SK-N-SH treated with all-trans-retinoic acid at 6 μM for 48 hours (cell line): ENCODE measurements around the gene ZNF789.
A peak's percentile ranks its signal among the peaks of the same experiment; 100 is the strongest.
"Not testable (repeated sequence)": the region's sequence is repeated elsewhere in the genome, so short reads cannot be mapped to it uniquely, and the experiment has no call there.

Experiments
- ATAC-seq: fragments of 200-7000 bp; cut with Tn5 transposase; 3 replicates; pipeline ENCODE4 v1.9.1; 2020; ENCODE audit warnings: mild to moderate bottlenecking, moderate library complexity
- ARNTL ChIP-seq: fragments of 450-650 bp; formaldehyde crosslinking; IDR thresholded peaks from 2 replicates; pipeline ENCODE4 v1.5.0; 2020; ENCODE audit warnings: low read depth, mild to moderate bottlenecking, moderate library complexity, borderline replicate concordance
- BACH2 ChIP-seq: fragments of 250-450 bp; sonication (Bioruptor Pico); IDR thresholded peaks from 2 replicates; pipeline ENCODE4 v1.9.0; 2021; ENCODE audit warnings: mild to moderate bottlenecking, borderline replicate concordance
- CSRNP3 ChIP-seq: fragments of 250-450 bp; sonication (Bioruptor Pico); IDR thresholded peaks from 2 replicates; pipeline ENCODE4 v1.5.1; 2021; ENCODE audit warnings: mild to moderate bottlenecking, moderate library complexity
- ESRRG ChIP-seq: fragments of 250-450 bp; sonication (Bioruptor Pico); IDR thresholded peaks from 2 replicates; pipeline ENCODE4 v1.6.1; 2021; ENCODE audit warnings: mild to moderate bottlenecking
- GLIS3 ChIP-seq: fragments of 250-450 bp; sonication (Bioruptor Pico); IDR thresholded peaks from 2 replicates; pipeline ENCODE4 v1.5.0; 2020; ENCODE audit warnings: mild to moderate bottlenecking, moderate library complexity
- OSR1 ChIP-seq: fragments of 250-450 bp; sonication (Bioruptor Pico); IDR thresholded peaks from 2 replicates; pipeline ENCODE4 v1.8.0; 2022; ENCODE audit warnings: moderate library complexity, mild to moderate bottlenecking, inconsistent platforms
- PPARA ChIP-seq: fragments of 250-450 bp; sonication (Bioruptor Pico); IDR thresholded peaks from 2 replicates; pipeline ENCODE4 v1.5.0; 2020; ENCODE audit warnings: mild to moderate bottlenecking, borderline replicate concordance
- RARB ChIP-seq: fragments of 250-450 bp; sonication (Bioruptor Pico); IDR thresholded peaks from 2 replicates; pipeline ENCODE4 v1.8.0; 2021; ENCODE audit warnings: mild to moderate bottlenecking, moderate library complexity
- SNAI2 ChIP-seq: fragments of 250-450 bp; sonication (Bioruptor Pico); IDR thresholded peaks from 2 replicates; pipeline ENCODE4 v1.5.0; 2020; ENCODE audit warnings: mild to moderate bottlenecking, moderate library complexity
- ZFP3 ChIP-seq: fragments of 250-450 bp; sonication (Bioruptor Pico); IDR thresholded peaks from 2 replicates; pipeline ENCODE4 v1.5.0; 2020; ENCODE audit warnings: mild to moderate bottlenecking, moderate library complexity
- ZFP30 ChIP-seq: fragments of 450-650 bp; formaldehyde crosslinking; IDR thresholded peaks from 2 replicates; pipeline ENCODE4 v1.5.0; 2022; ENCODE audit warnings: mild to moderate bottlenecking, moderate library complexity
- ZNF565 ChIP-seq: fragments of 450-650 bp; formaldehyde crosslinking; conservative IDR thresholded peaks from 2 replicates; pipeline ENCODE4 v1.5.0; 2020; ENCODE audit warnings: low read depth, mild to moderate bottlenecking, moderate library complexity
- ZNF70 ChIP-seq: fragments of 450-650 bp; formaldehyde crosslinking; IDR thresholded peaks from 2 replicates; pipeline ENCODE4 v1.5.0; 2020; ENCODE audit warnings: mild to moderate bottlenecking, moderate library complexity
- ZNF8 ChIP-seq: fragments of 450-650 bp; formaldehyde crosslinking; IDR thresholded peaks from 2 replicates; pipeline ENCODE4 v1.5.0; 2020; ENCODE audit warnings: mild to moderate bottlenecking, moderate library complexity
- TF ChIP-seq, protein P1 (sequence below): fragments of 250-450 bp; sonication (Bioruptor Pico); IDR thresholded peaks from 2 replicates; pipeline ENCODE4 v1.5.0; 2020; ENCODE audit warnings: mild to moderate bottlenecking, moderate library complexity
- TF ChIP-seq, protein P2 (sequence below): fragments of 250-450 bp; sonication (Bioruptor Pico); IDR thresholded peaks from 2 replicates; pipeline ENCODE4 v1.8.0; 2020; ENCODE audit warnings: mild to moderate bottlenecking, moderate library complexity, borderline replicate concordance

The ZNF789 gene

GRCh38 chr7:99499721-99500636 is 27.3 kb downstream of the ZNF789 start, which contains the start of gene ZNF394:
ZNF394 (minus strand) TSS chr7:99500281; CDS start chr7:99500093, 188 bp downstream.
- TF ChIP-seq ESRRG (no peak), ZFP3 (CRISPR knock-in tag) (peak; percentile 69; the same call in 1 of the 2 replicates), ARNTL (CRISPR knock-in tag) (no peak)
- TF ChIP-seq, protein P1, sequence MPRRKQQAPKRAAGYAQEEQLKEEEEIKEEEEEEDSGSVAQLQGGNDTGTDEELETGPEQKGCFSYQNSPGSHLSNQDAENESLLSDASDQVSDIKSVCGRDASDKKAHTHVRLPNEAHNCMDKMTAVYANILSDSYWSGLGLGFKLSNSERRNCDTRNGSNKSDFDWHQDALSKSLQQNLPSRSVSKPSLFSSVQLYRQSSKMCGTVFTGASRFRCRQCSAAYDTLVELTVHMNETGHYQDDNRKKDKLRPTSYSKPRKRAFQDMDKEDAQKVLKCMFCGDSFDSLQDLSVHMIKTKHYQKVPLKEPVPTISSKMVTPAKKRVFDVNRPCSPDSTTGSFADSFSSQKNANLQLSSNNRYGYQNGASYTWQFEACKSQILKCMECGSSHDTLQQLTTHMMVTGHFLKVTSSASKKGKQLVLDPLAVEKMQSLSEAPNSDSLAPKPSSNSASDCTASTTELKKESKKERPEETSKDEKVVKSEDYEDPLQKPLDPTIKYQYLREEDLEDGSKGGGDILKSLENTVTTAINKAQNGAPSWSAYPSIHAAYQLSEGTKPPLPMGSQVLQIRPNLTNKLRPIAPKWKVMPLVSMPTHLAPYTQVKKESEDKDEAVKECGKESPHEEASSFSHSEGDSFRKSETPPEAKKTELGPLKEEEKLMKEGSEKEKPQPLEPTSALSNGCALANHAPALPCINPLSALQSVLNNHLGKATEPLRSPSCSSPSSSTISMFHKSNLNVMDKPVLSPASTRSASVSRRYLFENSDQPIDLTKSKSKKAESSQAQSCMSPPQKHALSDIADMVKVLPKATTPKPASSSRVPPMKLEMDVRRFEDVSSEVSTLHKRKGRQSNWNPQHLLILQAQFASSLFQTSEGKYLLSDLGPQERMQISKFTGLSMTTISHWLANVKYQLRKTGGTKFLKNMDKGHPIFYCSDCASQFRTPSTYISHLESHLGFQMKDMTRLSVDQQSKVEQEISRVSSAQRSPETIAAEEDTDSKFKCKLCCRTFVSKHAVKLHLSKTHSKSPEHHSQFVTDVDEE (CRISPR knock-in tag), result 0 out of 2 replicates have a peak, but pooled peaks have one; percentile 45
- ATAC-seq, result peak; percentile 71

- no peak for ATAC-seq
- TF ChIP-seq ZFP30, result no peak
Measured at GRCh38 chr7:99500637-99501009, 27.9 kb downstream of the ZNF789 start.

DNA sequence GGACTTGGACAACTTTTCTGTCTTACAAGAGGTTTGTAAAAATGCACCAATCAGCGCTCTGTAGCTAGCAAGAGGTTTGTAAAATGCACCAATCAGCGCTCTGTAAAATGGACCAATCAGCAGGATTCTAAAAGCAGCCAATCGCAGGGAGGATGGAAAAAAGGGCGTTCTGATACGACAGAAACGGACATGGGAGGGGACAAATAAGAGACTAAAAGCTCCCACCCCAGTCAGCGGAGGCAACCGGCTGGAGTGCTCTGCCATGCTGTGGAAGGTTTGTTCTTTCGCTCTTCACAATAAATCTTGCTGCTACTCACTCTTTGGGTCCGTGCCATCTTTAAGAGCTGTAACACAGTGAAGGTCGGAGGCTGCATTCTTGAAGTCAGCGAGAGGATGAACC is 28.5 kb downstream of the ZNF789 start:
- not testable (repeated sequence) for ATAC-seq

DNA sequence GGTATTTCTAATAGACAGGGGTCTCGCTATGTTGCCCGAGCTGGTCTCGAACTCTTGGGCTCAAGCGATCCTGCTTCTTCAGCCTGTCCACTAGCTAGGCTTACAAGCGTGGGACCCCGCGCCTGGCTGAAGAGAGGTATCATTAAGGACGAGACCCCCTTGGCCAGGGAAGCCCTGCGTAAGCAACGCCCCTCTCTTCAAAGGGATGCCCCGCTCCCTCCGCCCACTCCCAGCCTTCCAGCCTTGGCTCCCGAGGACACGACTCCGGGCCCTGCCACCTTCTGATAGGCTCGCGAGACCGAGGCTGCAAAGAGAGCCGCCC is 31.6 kb downstream of the ZNF789 start:
- ATAC-seq, result peak; percentile 88
- TF ChIP-seq, protein P1 (CRISPR knock-in tag), result no peak
- TF ChIP-seq SNAI2, result no peak
- TF ChIP-seq OSR1 (CRISPR knock-in tag), result no peak
- TF ChIP-seq ZNF70 (CRISPR knock-in tag), result 0 out of 2 replicates have a peak, but pooled peaks have one; percentile 29

- peak; percentile 80 for ATAC-seq
- 0 out of 2 replicates have a peak, but pooled peaks have one; percentile 17 for TF ChIP-seq ZNF70 (CRISPR knock-in tag)
- TF ChIP-seq, protein P2, sequence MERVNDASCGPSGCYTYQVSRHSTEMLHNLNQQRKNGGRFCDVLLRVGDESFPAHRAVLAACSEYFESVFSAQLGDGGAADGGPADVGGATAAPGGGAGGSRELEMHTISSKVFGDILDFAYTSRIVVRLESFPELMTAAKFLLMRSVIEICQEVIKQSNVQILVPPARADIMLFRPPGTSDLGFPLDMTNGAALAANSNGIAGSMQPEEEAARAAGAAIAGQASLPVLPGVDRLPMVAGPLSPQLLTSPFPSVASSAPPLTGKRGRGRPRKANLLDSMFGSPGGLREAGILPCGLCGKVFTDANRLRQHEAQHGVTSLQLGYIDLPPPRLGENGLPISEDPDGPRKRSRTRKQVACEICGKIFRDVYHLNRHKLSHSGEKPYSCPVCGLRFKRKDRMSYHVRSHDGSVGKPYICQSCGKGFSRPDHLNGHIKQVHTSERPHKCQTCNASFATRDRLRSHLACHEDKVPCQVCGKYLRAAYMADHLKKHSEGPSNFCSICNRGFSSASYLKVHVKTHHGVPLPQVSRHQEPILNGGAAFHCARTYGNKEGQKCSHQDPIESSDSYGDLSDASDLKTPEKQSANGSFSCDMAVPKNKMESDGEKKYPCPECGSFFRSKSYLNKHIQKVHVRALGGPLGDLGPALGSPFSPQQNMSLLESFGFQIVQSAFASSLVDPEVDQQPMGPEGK (CRISPR knock-in tag), result peak; percentile 99
- peak; percentile 5; the same call in 1 of the 2 replicates for TF ChIP-seq GLIS3 (CRISPR knock-in tag)
- no peak for TF ChIP-seq PPARA (CRISPR knock-in tag)
- peak; percentile 72 for TF ChIP-seq RARB (CRISPR knock-in tag)
Measured at GRCh38 chr7:99504603-99505323, 32.1 kb downstream of the ZNF789 start, which contains the start of gene ZKSCAN5. ZKSCAN5 (plus strand) TSS chr7:99504662; CDS start chr7:99506045, 1,383 bp downstream.

GRCh38 chr7:99505324-99505662 is 32.6 kb downstream of the ZNF789 start:
- peak; percentile 4 for ATAC-seq
- no peak for TF ChIP-seq ZFP3 (CRISPR knock-in tag)
- no peak for TF ChIP-seq ZFP30
- TF ChIP-seq CSRNP3, result no peak
- TF ChIP-seq BACH2, result no peak
- no peak for TF ChIP-seq ZNF70 (CRISPR knock-in tag)
- no peak for TF ChIP-seq ZNF8 (CRISPR knock-in tag)
- TF ChIP-seq, protein P2 (CRISPR knock-in tag), result no peak
- TF ChIP-seq ESRRG, result no peak
- no peak for TF ChIP-seq ZNF565 (CRISPR knock-in tag)
